DND-41 (cell line): ENCODE measurements around the gene BFSP1.

Experiments
- CTCF ChIP-seq: IDR thresholded peaks from 2 replicates; pipeline ENCODE4 v1.5.1; 2012; ENCODE audit warnings: borderline replicate concordance, low read length, moderate library complexity, mild to moderate bottlenecking; ENCODE audit not compliant: poor library complexity, severe bottlenecking; ENCODE audit errors: extremely low read depth
- EZH2 ChIP-seq: IDR thresholded peaks from 3 replicates; pipeline ENCODE4 v1.6.1; 2012; ENCODE audit warnings: borderline replicate concordance, low read depth, mild to moderate bottlenecking, moderate library complexity, low read length, inconsistent platforms; ENCODE audit not compliant: severe bottlenecking

GRCh38 chr20:17495826-17496225 lies 35.4 kb downstream of the BFSP1 start:
- TF ChIP-seq CTCF (no peak), EZH2 (no peak)
